GM12878 (cell line): Measurements from ENCODE around the gene BTBD7. TPM values are rescaled to one million over a fixed set of nuclear protein-coding genes. Genes with fewer than 3 reads are reported as not detected.

ENCODE experiments used
- BCL11A ChIP-seq: IDR thresholded peaks from 2 replicates; pipeline ENCODE4 v1.6.1; 2011; ENCODE audit warnings: low read depth, low read length
- EED ChIP-seq: sonication (generic); IDR thresholded peaks from 2 replicates; pipeline ENCODE4 v1.6.1; 2016; ENCODE audit warnings: antibody characterized with exemption, low read depth
- IKZF1 ChIP-seq: fragments of 450-650 bp; conservative IDR thresholded peaks from 2 replicates; pipeline ENCODE4 v1.6.1; 2017; ENCODE audit warnings: antibody characterized with exemption, mild to moderate bottlenecking
- IKZF2 ChIP-seq, 2 experiments: fragments of 450-650 bp; IDR thresholded peaks; 2 replicates each; pipeline ENCODE4 v1.6.1; 2017; ENCODE audit warnings: mild to moderate bottlenecking in 2 of 2, moderate library complexity in 2 of 2
- KDM1A ChIP-seq: fragments of 200-600 bp; sonication (generic); IDR thresholded peaks from 2 replicates; pipeline ENCODE4 v1.6.1; 2016; ENCODE audit warnings: borderline replicate concordance
- NBN ChIP-seq: fragments of 450-650 bp; IDR thresholded peaks from 2 replicates; pipeline ENCODE4 v1.6.1; 2016
- PML ChIP-seq: IDR thresholded peaks from 2 replicates; pipeline ENCODE4 v1.6.1; 2012; ENCODE audit warnings: low read length, inconsistent platforms
- RUNX3 ChIP-seq: IDR thresholded peaks from 2 replicates; pipeline ENCODE4 v1.6.1; 2012; ENCODE audit warnings: low read length, inconsistent platforms
- SMARCA5 ChIP-seq: fragments of 450-650 bp; IDR thresholded peaks from 2 replicates; pipeline ENCODE4 v1.6.1; 2017; ENCODE audit warnings: mild to moderate bottlenecking
- SMC3 ChIP-seq: IDR thresholded peaks from 2 replicates; pipeline ENCODE4 v1.6.1; 2011; ENCODE audit warnings: low read length, improper control_type of control experiment, borderline replicate concordance
- TBL1XR1 ChIP-seq: IDR thresholded peaks from 2 replicates; pipeline ENCODE4 v1.6.1; 2012; ENCODE audit warnings: low read depth, low read length, improper control_type of control experiment
- YBX1 ChIP-seq: fragments of 450-650 bp; IDR thresholded peaks from 2 replicates; pipeline ENCODE4 v1.6.1; 2016; ENCODE audit warnings: antibody characterized with exemption
- ZBTB11 ChIP-seq: fragments of 450-650 bp; formaldehyde crosslinking; IDR thresholded peaks from 2 replicates; pipeline ENCODE4 v1.5.0; 2022; ENCODE audit warnings: mild to moderate bottlenecking, missing genetic modification characterization
- ZNF687 ChIP-seq: fragments of 450-650 bp; IDR thresholded peaks from 2 replicates; pipeline ENCODE4 v1.6.1; 2017; ENCODE audit warnings: mild to moderate bottlenecking, moderate library complexity
- polyA plus RNA-seq, 11 experiments: library from polyadenylated mRNA; depleted of rRNA in 4 of 11; unstranded in 6 of 11; stranded (reverse) in 5 of 11; fragments of >200 nt; fragmentation: Nextera tagmentation in 4 of 11; fragmentation: Illumina TruSeq in 1 of 11; extraction: Ambion mirVana in 4 of 11; extraction: Trizol in 1 of 11; gene quantifications; 1 replicate in 1 of 11; 2 replicates in 10 of 11; pipeline versions ENCODE4 v1.2.1 to v1.2.3, GENCODE V29; 2011 to 2016; ENCODE audit warnings: inconsistent platforms in 2 of 11, missing spikeins in 2 of 11, low read depth in 1 of 11
- total RNA-seq, 4 experiments: library from RNA; depleted of rRNA in 3 of 4; stranded (reverse); fragments of >200 nt in 3 of 4; fragmentation: Illumina TruSeq in 1 of 4; extraction: Trizol in 1 of 4; gene quantifications; 2 replicates each; pipeline versions ENCODE4 v1.2.1 to v1.2.3, GENCODE V29; 2013 to 2021
- TF ChIP-seq, protein P1 (sequence below): IDR thresholded peaks from 2 replicates; pipeline ENCODE4 v1.6.1; 2012; ENCODE audit warnings: low read depth, low read length, improper control_type of control experiment

Gene BTBD7
- total and polyA plus RNA-seq, 10 of the 15 experiments (the other 5 are each of a cell fraction or from before 2014, with no cell fraction given) = 3.6 to 17.0 (median 9.6) TPM

DNA sequence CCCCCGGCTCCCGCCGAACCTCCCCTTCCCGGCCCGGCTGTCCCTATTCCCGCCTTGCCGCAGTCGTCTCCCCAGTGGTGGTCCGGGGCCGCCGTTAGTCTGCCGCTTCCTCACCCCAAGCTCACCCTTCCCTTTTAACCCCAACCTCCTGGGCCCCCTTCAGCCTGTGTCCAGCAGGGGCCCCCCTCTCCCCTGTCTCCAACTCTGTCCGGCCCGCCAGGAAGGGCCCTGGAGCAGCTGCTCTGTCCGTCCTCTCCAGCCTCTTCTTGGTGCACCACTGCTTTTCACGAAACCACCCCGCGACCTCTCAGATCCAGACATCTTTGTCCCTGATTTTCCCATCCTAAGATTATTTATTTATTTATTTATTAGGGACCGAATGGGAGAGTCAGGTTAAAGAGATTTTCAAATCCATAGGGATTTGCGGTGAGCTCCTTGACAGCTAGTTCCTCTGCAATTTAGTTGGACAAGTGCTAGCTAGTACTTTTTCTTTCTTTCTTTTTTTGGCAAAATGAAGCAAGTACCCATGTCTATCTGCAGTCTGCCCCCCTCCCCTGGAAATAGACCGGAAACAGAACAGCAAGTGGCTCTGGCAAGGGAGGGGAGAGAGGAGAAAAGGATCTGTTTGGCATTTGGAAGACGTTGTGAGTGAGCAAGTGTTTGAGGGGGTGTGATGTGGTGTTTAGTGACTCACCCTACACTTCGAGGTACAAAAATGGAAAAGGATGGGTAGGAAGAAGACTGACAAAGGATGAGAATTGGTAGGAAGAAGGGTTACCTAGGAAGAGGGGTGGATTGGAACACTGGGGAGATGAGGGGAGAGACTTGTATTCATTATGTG lies 125.1 kb downstream of the BTBD7 start (continued):
- TF ChIP-seq EED = 0 out of 2 replicates have a peak, but pooled peaks have one; percentile 44
- no peak for TF ChIP-seq ZNF687
- 0 out of 2 replicates have a peak, but pooled peaks have one; percentile 26 for TF ChIP-seq TBL1XR1
- TF ChIP-seq IKZF2 (IDR thresholded peaks at IDR 0.05) = peak; percentile 71 to 83
- TF ChIP-seq PML = 0 out of 2 replicates have a peak, but pooled peaks have one; percentile 30
- peak; percentile 58 for TF ChIP-seq SMARCA5
- TF ChIP-seq IKZF1 = peak; percentile 12
- TF ChIP-seq NBN = 0 out of 2 replicates have a peak, but pooled peaks have one; percentile 29
- 0 out of 2 replicates have a peak, but pooled peaks have one; percentile 41 for TF ChIP-seq YBX1
- peak; percentile 13 for TF ChIP-seq RUNX3
- no peak for TF ChIP-seq KDM1A
- TF ChIP-seq, protein P1, sequence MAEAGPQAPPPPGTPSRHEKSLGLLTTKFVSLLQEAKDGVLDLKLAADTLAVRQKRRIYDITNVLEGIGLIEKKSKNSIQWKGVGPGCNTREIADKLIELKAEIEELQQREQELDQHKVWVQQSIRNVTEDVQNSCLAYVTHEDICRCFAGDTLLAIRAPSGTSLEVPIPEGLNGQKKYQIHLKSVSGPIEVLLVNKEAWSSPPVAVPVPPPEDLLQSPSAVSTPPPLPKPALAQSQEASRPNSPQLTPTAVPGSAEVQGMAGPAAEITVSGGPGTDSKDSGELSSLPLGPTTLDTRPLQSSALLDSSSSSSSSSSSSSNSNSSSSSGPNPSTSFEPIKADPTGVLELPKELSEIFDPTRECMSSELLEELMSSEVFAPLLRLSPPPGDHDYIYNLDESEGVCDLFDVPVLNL = no peak
- peak; percentile 27; the same call in 1 of the 2 replicates for TF ChIP-seq SMC3
- TF ChIP-seq ZBTB11 (CRISPR knock-in tag) = no peak
- no peak for TF ChIP-seq BCL11A
- TF ChIP-seq, all 136 proteins: peak for 16
